NOMO-1 treated with DMSO at 0.1 percent for 48 hours (cell line): ENCODE data around the gene NRXN3.

Experiments
- DNase-seq: peaks from one replicate; lab custom pipeline; 2025; ENCODE audit not compliant: unreplicated experiment; lab: John Stamatoyannopoulos, UW

The NRXN3 gene

DNA sequence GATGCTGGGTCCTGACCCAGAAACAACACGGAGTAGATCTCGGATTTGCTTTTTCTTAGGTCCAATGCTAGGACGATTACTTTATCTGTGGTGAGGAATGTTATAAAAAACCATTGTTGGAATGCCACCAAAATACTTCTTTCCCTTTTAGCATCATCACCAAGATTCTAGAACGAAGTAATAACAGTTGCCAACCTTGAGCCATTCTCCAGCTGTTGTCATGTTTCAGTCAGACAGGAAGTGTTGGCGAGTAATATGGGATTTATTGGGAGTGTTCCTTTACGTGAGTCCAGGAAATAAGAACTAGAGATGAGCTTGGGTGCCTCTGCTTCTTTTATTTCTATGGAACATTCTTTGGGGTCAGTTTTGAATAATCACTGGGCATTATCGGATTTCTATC, 1148.2 kb downstream of the NRXN3 start:
- no peak for DNase-seq

DNA sequence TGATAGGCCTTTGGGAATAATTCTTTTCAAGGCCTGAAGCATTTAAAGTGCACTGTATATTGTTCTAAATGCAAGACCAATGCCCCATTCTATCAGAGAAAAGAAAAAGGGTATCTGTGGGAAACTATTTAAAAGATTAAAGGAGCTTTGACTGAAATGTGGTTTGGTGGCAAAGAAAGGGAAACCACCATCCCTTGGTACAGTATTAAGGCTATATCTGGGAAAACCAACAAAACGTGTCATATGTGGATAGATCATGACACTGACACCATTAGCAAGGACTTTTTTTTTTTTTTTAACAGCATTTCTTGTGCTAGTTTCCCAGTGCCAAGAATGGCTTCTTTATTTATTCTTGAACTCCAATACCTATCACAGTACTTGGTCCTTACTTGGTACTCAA, 1150.4 kb downstream of the NRXN3 start:
- no peak for DNase-seq

DNA sequence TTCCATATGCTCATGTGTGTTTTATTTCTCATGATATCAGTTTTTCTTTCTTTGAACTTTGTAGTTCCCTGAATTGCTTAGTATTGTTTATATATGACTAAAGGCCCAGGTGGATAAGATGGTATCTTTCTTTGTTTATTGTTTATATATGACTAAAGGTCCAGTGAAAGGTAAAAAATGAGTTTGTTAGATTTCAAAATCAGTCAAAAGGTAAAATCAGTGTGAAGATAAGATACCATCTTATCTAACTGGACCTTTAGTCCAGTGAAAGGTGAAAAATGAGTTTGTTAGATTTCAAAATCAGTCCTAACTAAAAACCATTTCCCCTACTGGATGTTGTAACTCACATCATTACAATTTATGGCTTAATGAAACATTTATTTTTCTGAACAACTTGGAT, 1150.9 kb downstream of the NRXN3 start:
- no peak for DNase-seq

DNA sequence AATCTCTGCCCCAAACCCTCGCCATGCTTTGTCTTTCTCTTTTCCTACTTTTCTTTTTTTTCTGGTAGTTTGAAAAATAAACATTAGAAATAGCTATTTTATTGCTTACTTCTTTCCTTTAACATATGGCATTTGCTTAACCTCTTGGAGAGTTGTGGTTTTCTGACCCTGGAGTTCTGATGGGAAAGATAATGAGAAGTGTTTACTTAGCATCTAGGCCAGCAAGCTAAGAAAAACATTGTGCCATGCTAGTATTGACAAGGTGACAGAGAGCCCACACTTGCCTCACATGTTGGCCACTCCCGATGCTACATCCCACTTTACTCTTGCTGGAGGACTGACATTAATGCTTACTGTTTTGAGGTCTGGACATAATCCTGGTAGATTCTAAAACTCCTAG, 1154.9 kb downstream of the NRXN3 start:
- no peak for DNase-seq

DNA sequence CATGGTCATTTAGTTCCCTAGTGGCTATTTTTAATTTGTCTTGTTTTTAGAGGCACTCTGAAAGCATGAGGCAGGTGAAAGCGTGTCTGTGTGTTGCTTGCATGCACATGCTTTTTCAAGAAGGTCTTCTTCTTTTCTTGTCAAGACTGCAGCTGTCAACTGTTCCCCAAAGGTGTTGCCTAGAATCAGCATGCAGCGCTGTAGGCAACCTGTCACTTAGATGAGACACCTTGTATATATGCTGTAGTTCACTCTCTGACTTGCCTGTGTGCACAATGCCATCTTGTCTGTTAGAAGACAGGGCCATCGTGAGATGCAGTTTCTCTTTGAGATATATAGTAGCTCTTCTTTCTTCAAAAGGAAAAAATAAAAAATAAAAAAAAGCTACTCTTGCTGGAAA, 1155.4 kb downstream of the NRXN3 start:
- DNase-seq = no peak

DNA sequence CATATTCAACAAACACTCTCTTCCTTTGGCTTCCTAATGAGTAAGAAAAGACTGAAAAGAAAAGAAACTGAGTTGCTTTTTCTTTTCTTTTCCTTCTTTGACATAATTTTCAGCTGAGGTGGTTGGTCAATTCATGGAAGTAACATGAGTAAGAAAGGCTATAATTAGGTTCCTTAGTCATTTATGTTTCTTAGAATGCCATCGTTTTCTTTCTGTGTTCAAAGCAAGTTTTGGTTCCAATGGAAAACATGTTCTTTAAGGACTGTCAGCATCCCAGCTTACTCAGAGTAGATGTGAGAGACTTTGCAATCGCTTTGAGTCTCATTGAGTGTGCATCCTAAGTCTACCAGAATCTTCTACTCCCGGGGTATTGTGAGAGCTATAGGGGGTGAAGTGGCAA, 1158.7 kb downstream of the NRXN3 start:
- no peak for DNase-seq

DNA sequence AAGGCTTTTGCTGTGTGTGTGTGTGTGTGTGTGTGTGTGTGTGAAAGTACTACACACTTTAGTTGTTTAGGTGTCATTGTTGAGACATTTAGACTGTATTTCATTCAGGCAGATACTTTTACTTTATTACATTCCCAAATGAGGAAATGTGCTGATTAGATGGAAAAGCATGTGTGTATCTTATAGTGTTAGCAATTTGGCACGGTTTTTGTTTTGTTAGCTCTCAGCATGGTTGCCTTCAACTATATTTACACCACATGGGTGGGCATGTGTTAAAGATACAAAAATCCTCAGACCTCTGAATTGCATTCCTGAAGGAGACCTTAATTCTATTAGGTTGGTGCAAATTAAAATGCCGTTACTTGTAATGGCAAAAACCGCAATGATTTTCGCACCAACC, 1161.7 kb downstream of the NRXN3 start:
- DNase-seq = no peak

DNA sequence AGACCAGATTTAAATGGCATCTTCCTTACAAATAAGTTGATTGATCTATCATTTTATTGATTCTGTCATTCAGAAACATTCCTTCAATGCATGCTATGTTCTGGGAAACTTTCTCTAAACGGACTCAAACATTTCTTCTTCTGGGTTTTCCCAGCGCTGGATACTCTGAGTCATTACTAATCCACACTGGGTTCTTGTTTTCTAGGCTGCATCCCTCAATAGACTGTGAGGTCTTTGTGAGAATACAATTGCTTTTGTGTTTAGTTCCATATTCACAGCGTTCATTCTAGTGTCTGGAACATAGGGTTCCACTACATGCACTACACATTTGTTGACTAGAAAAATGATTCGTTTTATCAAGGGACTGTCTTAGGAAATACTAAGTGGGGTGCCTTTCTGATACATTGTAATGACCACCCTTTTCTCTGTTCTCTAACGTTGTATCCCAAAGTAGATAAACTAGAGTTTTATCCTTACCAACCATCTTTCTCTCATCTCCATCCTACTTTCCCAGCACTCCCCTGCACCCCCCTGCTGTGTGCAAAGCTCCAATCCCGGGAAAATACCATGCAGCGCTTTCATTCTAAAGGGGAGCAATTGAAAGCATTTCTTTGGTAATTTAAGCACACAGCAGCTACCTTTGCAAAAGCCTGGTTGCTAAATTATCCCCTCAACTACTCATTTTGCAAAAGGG, 1162.5 kb downstream of the NRXN3 start:
- no peak for DNase-seq

DNA sequence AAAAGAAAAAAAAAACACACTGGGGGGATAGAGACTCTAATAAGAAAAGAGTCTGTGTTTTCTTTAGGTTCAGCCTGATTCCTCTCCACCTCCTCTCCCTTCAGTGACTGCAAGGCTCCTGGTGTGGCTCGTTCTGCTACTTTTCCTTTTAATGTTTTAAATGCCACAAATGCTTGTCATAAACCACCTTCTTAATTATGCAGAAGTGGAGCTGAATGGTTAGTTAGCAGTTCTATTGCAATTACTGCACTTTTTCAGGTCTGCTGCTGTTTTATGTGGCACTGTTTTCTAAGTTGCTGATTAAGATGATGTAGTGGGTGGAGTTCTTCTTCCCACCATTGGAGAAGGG, 1163.0 kb downstream of the NRXN3 start:
- DNase-seq = no peak

DNA sequence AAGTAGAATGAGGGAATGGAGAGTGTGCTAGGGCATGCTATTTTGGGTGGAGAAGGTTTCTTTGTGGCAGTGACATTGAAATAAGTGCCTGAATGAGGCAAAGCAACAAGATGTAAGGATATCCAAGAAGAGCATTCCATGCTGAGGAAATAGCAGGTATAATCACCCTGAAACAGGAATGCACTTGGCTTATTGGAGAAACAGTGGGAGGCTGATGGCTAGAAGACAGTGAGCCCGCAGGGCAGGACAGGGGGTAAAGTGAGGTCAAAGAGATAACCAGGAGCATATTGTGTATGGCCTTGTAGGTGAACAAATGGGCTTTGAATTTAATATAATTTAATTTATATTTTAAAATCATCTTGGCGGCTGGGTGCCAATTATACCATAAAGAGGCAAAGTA, 1164.1 kb downstream of the NRXN3 start:
- DNase-seq = no peak

DNA sequence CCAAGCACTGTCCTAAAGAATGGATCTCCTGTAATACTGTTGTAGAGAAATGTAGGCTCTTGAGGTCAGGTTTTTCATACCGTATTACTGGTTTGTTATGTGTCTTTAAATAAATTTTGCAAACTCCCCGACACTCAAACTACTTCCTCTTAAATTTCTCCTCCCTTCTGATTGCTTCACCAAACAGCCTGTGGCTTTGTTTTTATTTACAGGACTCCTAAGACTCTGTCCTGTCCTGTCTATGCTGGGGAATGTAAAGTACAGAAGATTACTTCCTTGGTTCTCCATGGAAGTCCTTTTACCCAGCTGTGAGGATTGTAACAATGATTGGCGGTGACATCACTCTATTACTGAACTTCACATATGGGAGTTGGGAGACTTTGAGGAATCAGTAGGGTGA, 1167.6 kb downstream of the NRXN3 start:
- DNase-seq = peak; percentile 42

DNA sequence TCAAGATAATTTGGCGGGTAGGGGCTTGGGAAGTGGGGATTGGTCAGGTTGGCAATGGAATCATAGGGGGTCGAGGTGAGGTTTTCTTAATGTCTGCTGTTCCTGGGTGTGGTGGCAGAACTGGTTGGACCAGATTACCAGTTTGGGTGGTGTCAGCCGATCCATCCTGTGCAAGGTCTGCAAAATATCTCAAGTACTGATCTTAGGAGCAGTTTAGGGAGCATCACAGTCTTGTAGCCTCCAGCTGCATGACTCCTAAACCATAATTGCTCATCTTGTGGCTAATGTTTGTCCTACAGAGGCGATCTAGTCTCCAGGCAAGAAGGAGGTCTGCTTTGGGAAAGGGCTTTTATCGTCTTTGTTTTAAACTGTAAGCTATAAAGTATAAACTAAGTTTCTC, 1172.8 kb downstream of the NRXN3 start:
- no peak for DNase-seq

DNA sequence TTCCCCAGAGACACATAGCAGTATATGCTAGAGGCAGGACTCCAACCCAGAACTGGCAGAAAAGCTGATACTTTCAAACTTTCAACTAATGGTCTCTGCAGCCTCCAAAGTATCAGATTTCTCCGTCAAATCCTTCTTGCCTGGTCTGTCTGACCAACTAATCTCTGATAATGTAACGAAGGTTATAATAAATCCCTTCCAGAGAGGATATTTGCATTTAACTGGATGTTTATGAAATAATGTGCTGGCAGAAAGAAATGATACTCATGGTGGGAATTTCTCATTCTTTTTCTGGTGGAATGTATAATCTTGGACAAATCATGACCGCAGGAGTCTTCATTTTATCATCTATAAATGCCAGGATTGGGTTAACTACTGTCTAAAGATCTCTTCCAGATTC, 1180.8 kb downstream of the NRXN3 start:
- DNase-seq = no peak

DNA sequence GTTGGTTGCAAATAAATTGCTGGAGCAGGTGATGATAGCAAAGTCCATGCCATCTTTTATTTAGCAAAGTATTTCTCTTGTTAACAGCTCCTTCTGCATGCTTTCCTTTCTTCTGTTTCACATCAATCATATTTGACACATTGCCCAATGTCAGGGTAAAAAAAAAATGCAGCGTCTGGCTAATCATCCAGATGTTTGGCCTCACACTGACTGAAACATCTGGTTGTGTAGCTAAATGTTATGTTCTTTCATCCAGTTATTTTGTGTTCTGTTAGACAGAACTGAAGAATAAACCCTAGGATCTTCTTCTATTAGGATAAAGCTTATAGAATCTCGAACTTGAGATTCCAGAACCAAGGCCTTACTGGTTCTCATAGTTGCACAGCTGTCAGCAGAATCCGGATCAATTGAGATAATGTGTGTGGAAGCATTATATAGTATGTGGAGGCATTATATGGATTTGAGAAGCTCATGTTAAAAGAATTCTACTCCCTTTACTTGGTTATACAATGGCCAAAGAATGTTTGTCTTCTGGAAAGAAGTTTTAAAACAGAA, 1182.0 kb downstream of the NRXN3 start:
- DNase-seq = no peak

DNA sequence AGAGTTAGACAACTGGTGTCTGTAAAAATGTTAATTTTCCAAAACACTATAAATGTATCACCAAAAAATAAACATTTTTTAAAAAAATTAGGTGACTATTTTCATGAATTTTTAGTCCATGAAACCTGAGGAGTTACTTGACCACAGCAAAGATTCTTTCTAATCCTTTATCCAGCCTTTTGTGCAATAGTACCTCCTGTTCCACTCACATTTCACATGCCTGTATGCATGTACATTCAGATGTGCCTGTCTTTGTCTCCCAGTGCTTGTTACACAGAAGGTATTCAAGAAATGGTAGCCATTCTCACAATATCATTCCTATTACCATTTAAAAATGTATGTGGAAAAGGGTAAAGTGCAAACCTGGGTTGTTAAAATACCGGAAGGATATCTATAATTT, 1184.2 kb downstream of the NRXN3 start:
- DNase-seq = no peak

DNA sequence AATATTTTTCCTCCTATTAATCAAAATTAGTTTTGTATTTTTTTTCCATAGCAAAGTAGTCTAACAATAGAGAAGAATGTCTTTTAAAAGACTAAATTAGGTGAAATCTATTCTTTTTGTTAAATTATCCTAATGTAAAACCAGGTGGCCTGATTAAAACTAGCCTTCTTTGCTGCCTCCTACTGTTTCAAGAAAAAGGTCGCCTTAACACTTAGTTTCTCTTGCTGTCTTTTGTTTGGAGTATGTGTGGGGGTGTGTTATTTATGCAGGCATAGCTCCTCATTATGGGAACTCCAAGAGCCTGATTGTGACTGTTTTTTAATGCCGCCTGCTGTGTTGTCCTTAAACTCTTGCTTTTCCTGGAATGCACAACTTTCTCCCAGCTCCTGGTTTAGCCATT, 1185.9 kb downstream of the NRXN3 start:
- DNase-seq = no peak

DNA sequence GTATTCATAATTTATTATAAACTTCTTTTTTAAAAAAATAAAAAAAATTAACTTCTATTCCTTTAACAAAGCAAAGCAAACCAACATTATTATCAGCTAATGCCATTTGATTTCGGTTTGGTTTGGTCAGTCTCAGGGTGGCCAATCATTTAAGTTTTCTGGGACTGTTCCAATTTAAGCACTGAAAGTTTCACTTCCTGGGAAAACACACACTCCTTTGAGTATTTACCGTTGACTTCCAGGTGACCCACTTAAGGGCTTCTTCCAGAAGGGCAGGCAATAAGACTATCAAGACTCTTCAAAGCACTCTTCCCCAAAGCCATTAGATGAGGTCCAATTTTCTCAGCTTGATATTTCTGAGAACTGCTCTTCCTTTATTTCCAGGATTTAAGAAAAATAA, 1187.1 kb downstream of the NRXN3 start:
- DNase-seq = no peak

DNA sequence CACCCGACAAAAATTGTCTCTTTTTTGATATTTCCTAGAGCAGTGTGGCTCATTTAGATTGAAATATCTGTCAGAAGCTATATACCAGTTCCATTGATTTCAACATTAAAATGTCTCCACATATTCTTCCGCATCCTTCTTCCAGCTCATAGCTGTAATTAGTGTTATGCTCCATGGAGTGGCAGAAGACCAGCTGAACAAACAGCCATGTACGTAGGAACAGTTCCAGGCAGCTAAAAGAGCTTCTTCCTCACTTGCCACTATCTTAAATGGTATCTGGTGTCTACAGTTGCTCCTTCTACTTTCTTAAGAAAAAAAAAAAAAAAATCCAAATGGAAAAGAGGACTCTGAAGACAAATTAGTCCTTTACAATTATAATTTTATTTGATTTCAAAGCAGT, 1193.1 kb downstream of the NRXN3 start:
- DNase-seq = no peak

DNA sequence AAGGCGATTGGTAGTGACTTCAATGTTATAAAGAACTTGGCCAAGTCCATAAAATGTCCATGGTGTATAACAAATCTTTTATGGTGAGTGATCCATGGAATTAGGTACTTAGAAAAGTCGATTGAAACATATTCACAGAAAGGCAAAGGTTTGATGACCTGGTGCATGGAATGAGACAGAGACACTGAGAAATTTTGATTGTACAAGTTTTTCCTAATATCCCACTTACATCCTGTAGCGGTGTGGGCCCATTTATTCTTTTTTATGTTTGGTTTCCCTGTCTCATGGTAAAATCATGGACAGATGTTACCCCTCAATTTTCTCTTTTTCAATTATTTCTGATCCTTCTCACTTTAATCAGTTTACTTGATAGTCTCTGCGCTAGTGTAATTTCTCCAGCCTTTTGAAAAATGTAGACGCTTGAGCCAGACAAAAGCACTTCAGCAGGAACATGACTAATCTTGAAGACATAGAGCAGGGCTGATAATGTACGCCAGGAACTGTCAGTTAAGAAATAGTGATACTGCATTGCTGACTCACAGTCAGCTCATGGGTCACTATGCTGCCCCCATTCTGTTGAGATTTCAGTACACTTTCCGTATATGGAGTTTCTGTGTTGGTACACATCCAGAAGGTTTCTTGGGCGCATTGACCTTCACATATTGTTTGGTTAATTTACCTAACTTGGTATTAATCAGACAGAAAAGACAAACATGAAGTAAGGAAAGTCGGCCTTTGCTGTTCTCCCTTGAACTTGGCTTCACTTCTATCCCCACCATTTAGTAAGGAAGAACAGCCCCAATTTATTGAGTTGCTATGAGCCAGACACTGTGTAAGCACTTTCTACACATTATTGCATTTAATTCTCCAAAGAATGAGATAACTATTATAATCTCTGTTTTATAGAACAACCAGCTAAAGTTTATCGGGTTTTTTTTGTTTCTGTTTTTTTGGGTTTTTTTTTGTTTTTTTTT, 1199.5 kb downstream of the NRXN3 start:
- no peak for DNase-seq

DNA sequence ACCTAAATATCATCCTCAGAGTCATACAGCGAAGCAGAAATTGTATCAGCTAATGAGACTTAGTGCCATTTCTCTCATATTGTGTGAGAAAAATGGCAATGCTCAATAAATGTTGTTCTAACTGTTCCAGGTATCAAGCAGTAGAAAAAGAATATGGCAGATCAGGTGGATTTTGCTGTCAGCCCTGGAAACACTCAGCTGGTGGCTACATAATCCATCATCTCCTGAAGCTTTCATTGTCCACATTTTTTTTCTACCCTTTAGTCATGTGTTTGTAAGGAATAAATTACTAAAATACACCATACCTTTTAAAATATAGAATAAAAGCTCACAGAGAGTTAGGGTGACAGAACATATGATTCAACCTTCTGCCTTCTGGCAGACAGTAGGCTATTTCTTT, 1200.8 kb downstream of the NRXN3 start:
- DNase-seq = no peak

DNA sequence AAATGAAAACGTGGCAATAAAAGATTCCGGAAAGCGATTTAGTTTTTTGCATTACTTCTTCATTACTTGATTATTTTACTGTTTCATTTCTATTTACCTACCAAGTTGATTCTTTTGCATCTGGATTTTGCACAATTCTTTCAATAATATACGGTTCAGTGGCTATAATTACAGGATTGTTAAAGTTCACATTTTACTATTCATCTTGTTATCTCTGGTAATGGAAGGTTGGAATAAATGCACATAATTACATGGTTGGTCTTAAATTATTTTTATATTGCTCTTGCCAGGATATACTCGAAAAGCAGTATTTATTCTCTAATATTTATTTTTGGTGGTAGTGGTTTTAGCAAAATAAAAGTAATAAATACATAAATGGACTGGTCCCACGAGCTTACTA, 1203.3 kb downstream of the NRXN3 start:
- no peak for DNase-seq

DNA sequence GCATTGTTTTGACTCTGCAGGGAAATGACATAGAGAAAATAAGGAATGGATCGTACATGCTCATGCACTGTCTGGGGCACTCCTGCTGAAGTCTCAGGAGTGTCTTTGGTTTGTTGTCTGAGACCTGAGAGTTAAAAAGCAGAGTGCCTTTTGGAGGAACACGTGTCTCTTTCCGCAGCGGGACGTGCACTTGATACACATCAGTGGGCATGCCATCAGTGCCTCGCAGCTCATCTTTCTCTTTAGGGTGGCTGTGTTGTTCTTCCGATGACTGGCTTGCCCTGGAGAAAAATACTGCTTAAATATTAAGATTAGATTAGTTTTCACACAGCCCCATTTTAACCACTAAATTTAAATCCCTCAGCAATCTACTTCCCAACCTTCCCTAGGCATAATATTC, 1205.2 kb downstream of the NRXN3 start:
- no peak for DNase-seq
